Neural cell (in vitro differentiated cells): ENCODE measurements around the gene IPMK. TPM values are rescaled to one million over a fixed set of nuclear protein-coding genes. Genes with fewer than 3 reads are reported as not detected.

ENCODE experiments used
- H2AFZ ChIP-seq: fragments of 200-600, 300-800 bp; sonication (generic), shearing (Covaris generic); 2 replicates; pipeline ENCODE4 v1.6.0; 2014; ENCODE audit warnings: low read depth, mild to moderate bottlenecking, antibody characterized with exemption, low read length, moderate library complexity
- H3F3A ChIP-seq: fragments of 200-600 bp; shearing (Covaris generic); 2 replicates; pipeline ENCODE4 v1.6.1; 2016; ENCODE audit warnings: mild to moderate bottlenecking, moderate library complexity, mixed read lengths, antibody characterized with exemption, low read length; ENCODE audit not compliant: insufficient read depth, poor library complexity, severe bottlenecking
- H3K27ac ChIP-seq: fragments of 200-600, 300-800 bp; sonication (generic), shearing (Covaris generic); 2 replicates; pipeline ENCODE4 v1.5.1; 2014; ENCODE audit warnings: mild to moderate bottlenecking, low read length, moderate library complexity
- H3K27me3 ChIP-seq: fragments of 300-800, 200-600 bp; sonication (generic), shearing (Covaris generic); 2 replicates; pipeline ENCODE4 v1.6.0; 2014; ENCODE audit warnings: mild to moderate bottlenecking, low read depth, low read length, moderate library complexity; ENCODE audit not compliant: insufficient read depth
- H3K36me3 ChIP-seq: fragments of 300-800, 200-600 bp; sonication (generic), shearing (Covaris generic); 2 replicates; pipeline ENCODE4 v1.5.1; 2014; ENCODE audit warnings: mild to moderate bottlenecking, antibody characterized with exemption, low read length, moderate library complexity; ENCODE audit not compliant: insufficient read depth
- H3K4me2 ChIP-seq: fragments of 300-800, 200-600 bp; sonication (generic), shearing (Covaris generic); 2 replicates; pipeline ENCODE4 v1.6.0; 2014; ENCODE audit warnings: mild to moderate bottlenecking, low read length
- H3K4me3 ChIP-seq: fragments of 300-800, 200-600 bp; sonication (generic), shearing (Covaris generic); 2 replicates; pipeline ENCODE4 v1.5.1; 2014; ENCODE audit warnings: mild to moderate bottlenecking, low read length, moderate library complexity
- H3K79me2 ChIP-seq: fragments of 200-600 bp; shearing (Covaris generic); replicated peaks from 2 replicates; pipeline ENCODE4 v1.6.0; 2014; ENCODE audit warnings: mild to moderate bottlenecking, low read length, moderate library complexity; ENCODE audit not compliant: insufficient read depth
- H3K9ac ChIP-seq: fragments of 300-800, 200-600 bp; sonication (generic), shearing (Covaris generic); 2 replicates; pipeline ENCODE4 v1.6.1; 2016; ENCODE audit warnings: mild to moderate bottlenecking, low read length, mixed read lengths
- H3K9me2 ChIP-seq: fragments of 200-600 bp; shearing (Covaris generic); 2 replicates; pipeline ENCODE4 v1.6.1; 2016; ENCODE audit warnings: mild to moderate bottlenecking, low read length, mixed read lengths; ENCODE audit not compliant: insufficient read depth
- H3K9me3 ChIP-seq: fragments of 200-600, 300-800 bp; sonication (generic), shearing (Covaris generic); 2 replicates; pipeline ENCODE4 v1.6.1; 2016; ENCODE audit warnings: mild to moderate bottlenecking, mixed run types, low read length, moderate library complexity, mixed read lengths
- H4K20me1 ChIP-seq: fragments of 200-600 bp; shearing (Covaris generic); 2 replicates; pipeline ENCODE4 v1.6.1; 2016; ENCODE audit warnings: mild to moderate bottlenecking, mixed run types; ENCODE audit not compliant: insufficient read depth
- EP300 ChIP-seq: fragments of 450-650 bp; conservative IDR thresholded peaks from 2 replicates; pipeline ENCODE4 v1.6.1; 2014; ENCODE audit warnings: antibody characterized with exemption, mild to moderate bottlenecking, moderate library complexity; ENCODE audit not compliant: poor library complexity, severe bottlenecking
- EZH2 ChIP-seq: fragments of 200-600, 300-800 bp; shearing (Covaris generic), sonication (generic); IDR thresholded peaks from 2 replicates; pipeline ENCODE4 v1.6.1; 2014; ENCODE audit warnings: antibody characterized with exemption, low read length, borderline replicate concordance, mild to moderate bottlenecking; ENCODE audit not compliant: insufficient read depth, poor library complexity, severe bottlenecking
- POLR2AphosphoS5 ChIP-seq: IDR thresholded peaks from 2 replicates; pipeline ENCODE4 v1.6.1; 2012
- TAF1 ChIP-seq: IDR thresholded peaks from 2 replicates; pipeline ENCODE4 v1.6.1; 2012; ENCODE audit warnings: low read depth
- polyA plus RNA-seq: library from polyadenylated mRNA; depleted of rRNA; stranded (reverse); fragments of >200 nt; gene quantifications from 2 replicates; pipeline ENCODE4 v1.2.3, GENCODE V29; 2014
- TF ChIP-seq, protein P1 (sequence below): IDR thresholded peaks from 2 replicates; pipeline ENCODE4 v1.6.1; 2012; ENCODE audit warnings: borderline replicate concordance
- TF ChIP-seq, protein P2 (sequence below): fragments of 450-650 bp; IDR thresholded peaks from 2 replicates; pipeline ENCODE4 v1.5.1; 2014; ENCODE audit warnings: antibody characterized with exemption, mild to moderate bottlenecking, moderate library complexity; ENCODE audit not compliant: poor library complexity, severe bottlenecking

The IPMK gene
- polyA plus RNA-seq, 1 donor from 2014 or later = 11.7 TPM

DNA sequence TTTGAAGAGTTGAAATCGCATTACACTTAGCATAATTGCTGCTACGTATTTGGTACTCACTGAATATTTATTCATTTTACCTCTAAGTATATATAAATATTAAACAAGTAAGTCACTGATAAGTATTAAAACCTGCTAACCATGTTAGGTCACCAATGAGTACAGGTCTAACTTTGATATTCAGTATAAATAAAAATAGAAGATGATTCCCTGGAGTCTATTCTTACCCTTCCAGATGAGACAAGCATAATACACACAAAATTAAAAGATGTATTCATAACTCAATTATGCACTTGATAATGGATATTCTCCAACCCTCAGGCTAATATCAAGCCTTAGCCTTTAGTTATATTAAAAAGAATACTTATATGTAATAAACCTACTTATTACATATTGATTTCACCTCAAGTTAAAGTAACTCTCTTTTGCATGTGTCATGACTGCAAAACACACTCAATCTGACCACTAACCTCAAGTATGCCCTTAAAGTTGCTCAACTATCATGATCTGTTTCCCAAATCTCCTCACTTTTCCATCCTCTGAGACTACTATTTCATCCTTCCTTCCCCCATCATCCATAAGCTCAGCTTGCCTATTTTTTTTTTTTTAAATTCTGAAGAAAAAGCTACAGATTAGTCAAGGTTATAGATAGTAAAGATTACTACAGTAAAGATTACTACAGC, 46.8 kb downstream of the IPMK start:
- no peaks in the 10 kb centered on the region for H3K27me3 ChIP-seq
- no peaks in the 10 kb centered on the region for H4K20me1 ChIP-seq
- TF ChIP-seq POLR2AphosphoS5 (no peak), EP300 (no peak), EZH2 (no peak)
- TF ChIP-seq, protein P1, sequence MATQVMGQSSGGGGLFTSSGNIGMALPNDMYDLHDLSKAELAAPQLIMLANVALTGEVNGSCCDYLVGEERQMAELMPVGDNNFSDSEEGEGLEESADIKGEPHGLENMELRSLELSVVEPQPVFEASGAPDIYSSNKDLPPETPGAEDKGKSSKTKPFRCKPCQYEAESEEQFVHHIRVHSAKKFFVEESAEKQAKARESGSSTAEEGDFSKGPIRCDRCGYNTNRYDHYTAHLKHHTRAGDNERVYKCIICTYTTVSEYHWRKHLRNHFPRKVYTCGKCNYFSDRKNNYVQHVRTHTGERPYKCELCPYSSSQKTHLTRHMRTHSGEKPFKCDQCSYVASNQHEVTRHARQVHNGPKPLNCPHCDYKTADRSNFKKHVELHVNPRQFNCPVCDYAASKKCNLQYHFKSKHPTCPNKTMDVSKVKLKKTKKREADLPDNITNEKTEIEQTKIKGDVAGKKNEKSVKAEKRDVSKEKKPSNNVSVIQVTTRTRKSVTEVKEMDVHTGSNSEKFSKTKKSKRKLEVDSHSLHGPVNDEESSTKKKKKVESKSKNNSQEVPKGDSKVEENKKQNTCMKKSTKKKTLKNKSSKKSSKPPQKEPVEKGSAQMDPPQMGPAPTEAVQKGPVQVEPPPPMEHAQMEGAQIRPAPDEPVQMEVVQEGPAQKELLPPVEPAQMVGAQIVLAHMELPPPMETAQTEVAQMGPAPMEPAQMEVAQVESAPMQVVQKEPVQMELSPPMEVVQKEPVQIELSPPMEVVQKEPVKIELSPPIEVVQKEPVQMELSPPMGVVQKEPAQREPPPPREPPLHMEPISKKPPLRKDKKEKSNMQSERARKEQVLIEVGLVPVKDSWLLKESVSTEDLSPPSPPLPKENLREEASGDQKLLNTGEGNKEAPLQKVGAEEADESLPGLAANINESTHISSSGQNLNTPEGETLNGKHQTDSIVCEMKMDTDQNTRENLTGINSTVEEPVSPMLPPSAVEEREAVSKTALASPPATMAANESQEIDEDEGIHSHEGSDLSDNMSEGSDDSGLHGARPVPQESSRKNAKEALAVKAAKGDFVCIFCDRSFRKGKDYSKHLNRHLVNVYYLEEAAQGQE = no peak
- TF ChIP-seq, protein P2, sequence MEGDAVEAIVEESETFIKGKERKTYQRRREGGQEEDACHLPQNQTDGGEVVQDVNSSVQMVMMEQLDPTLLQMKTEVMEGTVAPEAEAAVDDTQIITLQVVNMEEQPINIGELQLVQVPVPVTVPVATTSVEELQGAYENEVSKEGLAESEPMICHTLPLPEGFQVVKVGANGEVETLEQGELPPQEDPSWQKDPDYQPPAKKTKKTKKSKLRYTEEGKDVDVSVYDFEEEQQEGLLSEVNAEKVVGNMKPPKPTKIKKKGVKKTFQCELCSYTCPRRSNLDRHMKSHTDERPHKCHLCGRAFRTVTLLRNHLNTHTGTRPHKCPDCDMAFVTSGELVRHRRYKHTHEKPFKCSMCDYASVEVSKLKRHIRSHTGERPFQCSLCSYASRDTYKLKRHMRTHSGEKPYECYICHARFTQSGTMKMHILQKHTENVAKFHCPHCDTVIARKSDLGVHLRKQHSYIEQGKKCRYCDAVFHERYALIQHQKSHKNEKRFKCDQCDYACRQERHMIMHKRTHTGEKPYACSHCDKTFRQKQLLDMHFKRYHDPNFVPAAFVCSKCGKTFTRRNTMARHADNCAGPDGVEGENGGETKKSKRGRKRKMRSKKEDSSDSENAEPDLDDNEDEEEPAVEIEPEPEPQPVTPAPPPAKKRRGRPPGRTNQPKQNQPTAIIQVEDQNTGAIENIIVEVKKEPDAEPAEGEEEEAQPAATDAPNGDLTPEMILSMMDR = no peak
- peaks cover 5% of the 10 kb centered on the region for H3K36me3 ChIP-seq
- H3K27ac ChIP-seq = no peak overlapping the region
- H3K4me2 ChIP-seq = no peak overlapping the region
- H3F3A ChIP-seq = no peaks in the 10 kb centered on the region
- no peaks in the 10 kb centered on the region for H3K9me2 ChIP-seq
- H3K4me3 ChIP-seq = no peak overlapping the region
- no peak overlapping the region for H2AFZ ChIP-seq
- H3K9me3 ChIP-seq = no peaks in the 10 kb centered on the region
- H3K9ac ChIP-seq = no peak overlapping the region
- no peaks in the 10 kb centered on the region for H3K79me2 ChIP-seq

DNA sequence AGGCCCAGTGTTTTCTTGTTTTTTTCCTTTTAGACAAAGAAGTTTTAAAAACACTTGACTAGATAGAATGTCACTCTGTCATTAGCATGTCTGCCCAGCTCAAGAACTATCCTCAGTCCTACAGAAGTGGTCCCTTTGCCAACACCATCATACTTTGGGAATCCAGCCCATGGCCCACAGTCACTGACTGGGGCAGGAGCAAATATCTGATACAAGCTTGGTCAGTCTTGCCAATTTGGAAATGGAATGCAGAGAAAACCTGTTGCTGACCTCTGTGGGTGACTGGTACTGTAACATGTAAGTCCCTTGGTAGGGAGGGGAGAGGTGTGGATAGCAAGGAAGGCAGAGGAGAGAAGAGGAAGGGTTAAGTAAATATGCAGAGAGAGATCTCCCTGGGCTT, 47.8 kb downstream of the IPMK start:
- Histone ChIP-seq H2AFZ (no peak overlapping the region), H3K79me2 (no peaks in the 10 kb centered on the region), H3K4me2 (no peak overlapping the region), H3K9me2 (no peaks in the 10 kb centered on the region), H3K9ac (no peak overlapping the region), H3K4me3 (no peak overlapping the region), H3F3A (no peaks in the 10 kb centered on the region), H3K27me3 (no peaks in the 10 kb centered on the region), H3K9me3 (no peaks in the 10 kb centered on the region), H3K36me3 (peaks cover 8% of the 10 kb centered on the region), H4K20me1 (no peaks in the 10 kb centered on the region), H3K27ac (no peak overlapping the region)
- TF ChIP-seq, protein P1 = no peak
- TF ChIP-seq, protein P2 = no peak
- TF ChIP-seq TAF1 (no peak), EZH2 (no peak), POLR2AphosphoS5 (no peak)
